ENCODE data around the gene BMP2K.

The BMP2K gene

GRCh38 chr4:78777576-78777940 lies 1.4 kb downstream of the BMP2K start:
- no peaks in the 10 kb centered on the region for H3K9me3 ChIP-seq (ENCODE audit: control extremely low read depth in 1 of 5, control insufficient read depth in 4 of 5, insufficient read depth in 2 of 5, low read depth in 1 of 5, low read length in 4 of 5)
- H3K36me3 ChIP-seq (ENCODE audit: control insufficient read depth in 4 of 4, insufficient read depth in 4 of 4, low read length in 3 of 4), result no peaks in the 10 kb centered on the region
- peak overlapping the region; percentile 64 to 91 for H3K27ac ChIP-seq (ENCODE audit: insufficient read depth in 1 of 2, low read depth in 1 of 2, low read length in 2 of 2, poor library complexity in 1 of 2, severe bottlenecking in 2 of 2)
- H3K4me3 ChIP-seq (ENCODE audit: control insufficient read depth in 1 of 7, extremely low read depth in 1 of 7, insufficient read depth in 4 of 7, low read depth in 2 of 7, low read length in 6 of 7), result peak overlapping the region in 6 of 7 experiments; percentile 92 to 100 (median 98)
- DNase-seq, result no peak
- H3K27me3 ChIP-seq (replicated peaks in 2 of 5; ENCODE audit: control insufficient read depth in 4 of 5, insufficient read depth in 5 of 5, low read length in 4 of 5), result no peaks in the 10 kb centered on the region
- WGBS (ENCODE audit: insufficient coverage), result 8% methylated on average over 2 of the region's 8 CpGs
- POLR2A ChIA-PET, result interaction anchor here (1.1 kb wide), 1 partner anchor 33 kb away, joined by 3 read pairs; no protein-coding TSS in a partner anchor
- H3K4me1 ChIP-seq (ENCODE audit: control extremely low read depth in 1 of 4, control insufficient read depth in 4 of 4, insufficient read depth in 4 of 4, low read length in 3 of 4), result peaks cover 38 to 66% (median 57%) of the 10 kb centered on the region in 4 experiments
- CTCF ChIA-PET, result interaction anchor here (1.0 to 1.3 kb wide), 5 partner anchors 10 to 167 kb away, joined by 3 to 6 read pairs (median 4); no protein-coding TSS in a partner anchor

DNA sequence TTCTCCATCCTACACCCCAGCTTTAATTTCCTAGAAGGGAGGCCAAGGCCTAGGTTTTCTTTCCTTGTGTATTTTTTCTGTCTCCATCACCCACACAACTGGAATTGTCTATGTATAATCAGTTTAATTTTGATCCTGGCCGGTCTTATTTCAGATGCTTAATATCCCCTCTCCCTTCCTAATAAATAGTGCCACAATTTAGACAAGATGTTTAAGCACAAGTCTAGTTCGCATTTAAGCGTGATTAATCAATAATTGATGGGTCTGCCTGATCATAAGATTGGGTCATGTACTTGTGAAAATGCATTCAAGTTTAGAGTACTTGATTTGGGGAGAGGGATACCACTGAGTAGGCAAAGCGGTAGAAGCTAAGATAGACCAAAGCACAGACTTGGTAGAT lies 2.4 kb downstream of the BMP2K start:
- H3K4me1 ChIP-seq (ENCODE audit: control extremely low read depth in 1 of 4, control insufficient read depth in 4 of 4, insufficient read depth in 4 of 4, low read length in 3 of 4), result peaks cover 40 to 70% (median 60%) of the 10 kb centered on the region in 4 experiments
- WGBS (ENCODE audit: insufficient coverage), result 85% methylated on average over 2 of the region's 4 CpGs
- DNase-seq, result no peak
- no peaks in the 10 kb centered on the region for H3K9me3 ChIP-seq (ENCODE audit: control extremely low read depth in 1 of 5, control insufficient read depth in 4 of 5, insufficient read depth in 2 of 5, low read depth in 1 of 5, low read length in 4 of 5)
- CTCF ChIA-PET, result interaction anchor here (0.6 to 3.3 kb wide), 6 partner anchors 11 to 135 kb away, joined by 3 to 12 read pairs (median 3); no protein-coding TSS in a partner anchor
- H3K27ac ChIP-seq (ENCODE audit: insufficient read depth in 1 of 2, low read depth in 1 of 2, low read length in 2 of 2, poor library complexity in 1 of 2, severe bottlenecking in 2 of 2), result peak overlapping the region; percentile 64 to 91
- H3K36me3 ChIP-seq (ENCODE audit: control insufficient read depth in 4 of 4, insufficient read depth in 4 of 4, low read length in 3 of 4), result no peaks in the 10 kb centered on the region
- no peaks in the 10 kb centered on the region for H3K27me3 ChIP-seq (replicated peaks in 2 of 5; ENCODE audit: control insufficient read depth in 4 of 5, insufficient read depth in 5 of 5, low read length in 4 of 5)
- peak overlapping the region in 6 of 7 experiments; percentile 47 to 100 (median 98) for H3K4me3 ChIP-seq (ENCODE audit: control insufficient read depth in 1 of 7, extremely low read depth in 1 of 7, insufficient read depth in 4 of 7, low read depth in 2 of 7, low read length in 6 of 7)
- POLR2A ChIA-PET, result interaction anchor here (0.6 kb wide), 2 partner anchors 25 to 56 kb away, joined by 3 read pairs; no protein-coding TSS in a partner anchor

- CTCF ChIA-PET, result interaction anchor here (0.9 to 3.3 kb wide), 3 partner anchors 11 to 136 kb away, joined by 3 to 12 read pairs (median 3); no protein-coding TSS in a partner anchor
- peaks cover 47 to 75% (median 62%) of the 10 kb centered on the region in 4 experiments for H3K4me1 ChIP-seq (ENCODE audit: control extremely low read depth in 1 of 4, control insufficient read depth in 4 of 4, insufficient read depth in 4 of 4, low read length in 3 of 4)
- no peaks in the 10 kb centered on the region for H3K36me3 ChIP-seq (ENCODE audit: control insufficient read depth in 4 of 4, insufficient read depth in 4 of 4, low read length in 3 of 4)
- no peak for DNase-seq
- no peaks in the 10 kb centered on the region for H3K9me3 ChIP-seq (ENCODE audit: control extremely low read depth in 1 of 5, control insufficient read depth in 4 of 5, insufficient read depth in 2 of 5, low read depth in 1 of 5, low read length in 4 of 5)
- no peaks in the 10 kb centered on the region for H3K27me3 ChIP-seq (replicated peaks in 2 of 5; ENCODE audit: control insufficient read depth in 4 of 5, insufficient read depth in 5 of 5, low read length in 4 of 5)
- H3K27ac ChIP-seq (ENCODE audit: insufficient read depth in 1 of 2, low read depth in 1 of 2, low read length in 2 of 2, poor library complexity in 1 of 2, severe bottlenecking in 2 of 2), result peak overlapping the region in 1 of 2 experiments; percentile 91
- H3K4me3 ChIP-seq (ENCODE audit: control insufficient read depth in 1 of 7, extremely low read depth in 1 of 7, insufficient read depth in 4 of 7, low read depth in 2 of 7, low read length in 6 of 7), result peak overlapping the region in 4 of 7 experiments; percentile 92 to 100 (median 98)
- POLR2A ChIA-PET, result interaction anchor here (0.6 kb wide), 1 partner anchor 57 kb away, joined by 3 read pairs; no protein-coding TSS in a partner anchor
- 49% methylated on average over 2 of the region's 2 CpGs for WGBS (ENCODE audit: insufficient coverage)
These were observed 3.1 kb downstream of the BMP2K start for GRCh38 chr4:78779280-78779679.

DNA sequence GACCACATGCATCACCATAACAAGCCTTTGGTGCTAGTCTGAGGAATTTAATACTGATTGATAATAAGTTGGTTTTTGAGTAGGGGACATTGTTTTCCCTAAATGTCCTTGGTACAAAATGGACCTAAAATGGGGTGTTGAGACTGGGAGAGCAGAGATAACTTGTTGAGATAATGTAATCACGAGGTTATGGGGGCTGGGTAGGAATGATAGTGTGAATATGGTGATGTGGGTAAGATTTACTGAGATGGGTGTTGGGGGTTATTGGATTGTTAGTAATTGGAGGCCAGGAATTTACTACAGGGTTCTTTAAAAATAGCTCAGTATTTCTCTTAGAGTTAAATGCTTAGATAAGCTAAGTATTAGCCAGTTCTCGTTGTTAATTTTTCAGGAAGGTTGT lies 3.9 kb downstream of the BMP2K start:
- no peak for DNase-seq
- H3K4me3 ChIP-seq (ENCODE audit: control insufficient read depth in 1 of 7, extremely low read depth in 1 of 7, insufficient read depth in 4 of 7, low read depth in 2 of 7, low read length in 6 of 7), result peak overlapping the region in 2 of 7 experiments; percentile 97 to 100
- H3K27ac ChIP-seq (ENCODE audit: insufficient read depth in 1 of 2, low read depth in 1 of 2, low read length in 2 of 2, poor library complexity in 1 of 2, severe bottlenecking in 2 of 2), result peak overlapping the region in 1 of 2 experiments; percentile 91
- H3K9me3 ChIP-seq (ENCODE audit: control extremely low read depth in 1 of 5, control insufficient read depth in 4 of 5, insufficient read depth in 2 of 5, low read depth in 1 of 5, low read length in 4 of 5), result no peaks in the 10 kb centered on the region
- WGBS (ENCODE audit: insufficient coverage), result 71% methylated on average over 1 of the region's 2 CpGs
- H3K4me1 ChIP-seq (ENCODE audit: control extremely low read depth in 1 of 4, control insufficient read depth in 4 of 4, insufficient read depth in 4 of 4, low read length in 3 of 4), result peaks cover 45 to 75% (median 59%) of the 10 kb centered on the region in 4 experiments
- ChIA-PET CTCF (interaction anchor here (0.7 to 3.3 kb wide), 5 partner anchors 10 to 166 kb away, joined by 3 to 12 read pairs (median 3); no protein-coding TSS in a partner anchor), POLR2A (no interaction called here)
- no peaks in the 10 kb centered on the region for H3K27me3 ChIP-seq (replicated peaks in 2 of 5; ENCODE audit: control insufficient read depth in 4 of 5, insufficient read depth in 5 of 5, low read length in 4 of 5)
- no peaks in the 10 kb centered on the region for H3K36me3 ChIP-seq (ENCODE audit: control insufficient read depth in 4 of 4, insufficient read depth in 4 of 4, low read length in 3 of 4)

DNA sequence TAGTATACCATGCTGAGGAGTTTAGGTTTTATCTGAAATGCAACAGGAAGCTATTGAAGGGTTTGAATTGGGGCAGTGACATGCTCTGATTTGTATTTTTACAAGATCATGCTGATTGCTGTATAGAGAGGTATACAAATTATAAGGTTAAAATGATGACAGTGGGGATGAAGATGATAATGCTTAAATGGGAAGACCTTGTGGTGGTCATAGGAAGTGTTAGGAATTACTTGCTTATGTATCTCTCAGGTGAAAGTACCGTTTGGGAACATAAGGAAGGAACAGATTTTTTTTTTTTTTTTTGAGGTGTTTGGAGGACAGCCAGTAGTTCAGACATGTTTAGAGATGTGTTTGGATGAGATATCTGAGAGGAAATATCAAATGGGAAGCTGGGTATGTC lies 5.0 kb downstream of the BMP2K start:
- ChIA-PET POLR2A (no interaction called here), CTCF (interaction anchor here (0.5 to 3.3 kb wide), 4 partner anchors 9 to 1769 kb away, joined by 3 to 12 read pairs (median 4); no protein-coding TSS in a partner anchor)
- DNase-seq, result no peak
- H3K27ac ChIP-seq (ENCODE audit: insufficient read depth in 1 of 2, low read depth in 1 of 2, low read length in 2 of 2, poor library complexity in 1 of 2, severe bottlenecking in 2 of 2), result no peak overlapping the region
- peak overlapping the region in 1 of 7 experiments; percentile 17 for H3K4me3 ChIP-seq (ENCODE audit: control insufficient read depth in 1 of 7, extremely low read depth in 1 of 7, insufficient read depth in 4 of 7, low read depth in 2 of 7, low read length in 6 of 7)
- 0% methylated on average over 1 of the region's 1 CpG for WGBS (ENCODE audit: insufficient coverage)
- H3K27me3 ChIP-seq (replicated peaks in 2 of 5; ENCODE audit: control insufficient read depth in 4 of 5, insufficient read depth in 5 of 5, low read length in 4 of 5), result no peaks in the 10 kb centered on the region
- peaks cover 41 to 78% (median 55%) of the 10 kb centered on the region in 4 experiments for H3K4me1 ChIP-seq (ENCODE audit: control extremely low read depth in 1 of 4, control insufficient read depth in 4 of 4, insufficient read depth in 4 of 4, low read length in 3 of 4)
- no peaks in the 10 kb centered on the region for H3K9me3 ChIP-seq (ENCODE audit: control extremely low read depth in 1 of 5, control insufficient read depth in 4 of 5, insufficient read depth in 2 of 5, low read depth in 1 of 5, low read length in 4 of 5)
- peaks cover 0 to 7% (median 2%) of the 10 kb centered on the region in 4 experiments for H3K36me3 ChIP-seq (ENCODE audit: control insufficient read depth in 4 of 4, insufficient read depth in 4 of 4, low read length in 3 of 4)

- no peaks in the 10 kb centered on the region for H3K9me3 ChIP-seq (ENCODE audit: control extremely low read depth in 1 of 5, control insufficient read depth in 4 of 5, insufficient read depth in 2 of 5, low read depth in 1 of 5, low read length in 4 of 5)
- POLR2A ChIA-PET, result no interaction called here
- peak overlapping the region in 1 of 2 experiments; percentile 17 for H3K27ac ChIP-seq (ENCODE audit: insufficient read depth in 1 of 2, low read depth in 1 of 2, low read length in 2 of 2, poor library complexity in 1 of 2, severe bottlenecking in 2 of 2)
- H3K27me3 ChIP-seq (replicated peaks in 2 of 5; ENCODE audit: control insufficient read depth in 4 of 5, insufficient read depth in 5 of 5, low read length in 4 of 5), result no peaks in the 10 kb centered on the region
- H3K4me1 ChIP-seq (ENCODE audit: control extremely low read depth in 1 of 4, control insufficient read depth in 4 of 4, insufficient read depth in 4 of 4, low read length in 3 of 4), result peaks cover 41 to 81% (median 55%) of the 10 kb centered on the region in 4 experiments
- CTCF ChIA-PET, result interaction anchor here (0.5 to 3.3 kb wide), 5 partner anchors 8 to 1770 kb away, joined by 3 to 12 read pairs (median 5); no protein-coding TSS in a partner anchor
- DNase-seq, result peak in 1 of 3 donors; percentile 37
- WGBS (ENCODE audit: insufficient coverage), result 83% methylated on average over 2 of the region's 3 CpGs
- H3K4me3 ChIP-seq (ENCODE audit: control insufficient read depth in 1 of 7, extremely low read depth in 1 of 7, insufficient read depth in 4 of 7, low read depth in 2 of 7, low read length in 6 of 7), result peak overlapping the region in 2 of 7 experiments; percentile 11 to 20
- peaks cover 0 to 10% (median 4%) of the 10 kb centered on the region in 4 experiments for H3K36me3 ChIP-seq (ENCODE audit: control insufficient read depth in 4 of 4, insufficient read depth in 4 of 4, low read length in 3 of 4)
These were observed 5.8 kb downstream of the BMP2K start for GRCh38 chr4:78781924-78782323.
